ENCODE measurements around the gene CNTNAP2. TPM values are rescaled to one million over a fixed set of nuclear protein-coding genes. Genes with fewer than 3 reads are reported as not detected.

The CNTNAP2 gene
- total and polyA plus RNA-seq, 2 of the 8 experiments (the other 6 are each of a cell fraction or from before 2014, with no cell fraction given), result 27.9 to 71.0 TPM

GRCh38 chr7:147569116-147569913 is 1452.7 kb downstream of the CNTNAP2 start:
- ChIA-PET CTCF (ENCODE audit: partially characterized antibody) (no interaction called here), POLR2A (ENCODE audit: partially characterized antibody) (no interaction called here)
- Histone ChIP-seq H2BK15ac (ENCODE audit: low read length) (no peak overlapping the region), H3K27me3 (replicated peaks in 1 of 4; ENCODE audit: control insufficient read depth in 3 of 4, extremely low read depth in 1 of 4, insufficient read depth in 3 of 4, low read length in 3 of 4) (no peaks in the 10 kb centered on the region), H3K14ac (ENCODE audit: insufficient read length) (no peak overlapping the region), H2AK5ac (ENCODE audit: low read depth, low read length) (no peak overlapping the region), H4K91ac (replicated peaks; ENCODE audit: insufficient read length, low read length) (no peak overlapping the region), H4K20me1 (replicated peaks in 1 of 2; ENCODE audit: control insufficient read depth in 1 of 2, insufficient read depth in 2 of 2, low read length in 2 of 2) (no peaks in the 10 kb centered on the region), H3K4ac (replicated peaks; ENCODE audit: insufficient read length, low read depth, low read length) (no peak overlapping the region), H2BK12ac (ENCODE audit: low read depth, low read length) (no peak overlapping the region), H3K9ac (replicated peaks in 1 of 4; ENCODE audit: extremely low read depth in 1 of 4, low read depth in 3 of 4, low read length in 3 of 4) (no peak overlapping the region), H2AFZ (ENCODE audit: low read length) (no peak overlapping the region), H3K9me3 (ENCODE audit: insufficient read depth in 2 of 2, low read depth in 1 of 2, low read length in 1 of 2) (no peaks in the 10 kb centered on the region), H2BK20ac (ENCODE audit: low read length) (no peak overlapping the region), H3K23ac (ENCODE audit: insufficient read length) (no peak overlapping the region), H3K23me2 (ENCODE audit: low read depth, low read length) (no peaks in the 10 kb centered on the region), H3K4me2 (ENCODE audit: insufficient read depth in 1 of 2, low read depth in 2 of 2, low read length in 2 of 2) (no peak overlapping the region), H4K8ac (ENCODE audit: extremely low read depth, insufficient read depth, low read length) (no peak overlapping the region), H2BK5ac (ENCODE audit: low read depth, low read length) (no peak overlapping the region), H3K79me1 (ENCODE audit: low read depth, low read length) (no peaks in the 10 kb centered on the region), H3K4me3 (ENCODE audit: extremely low read depth in 1 of 4, insufficient read depth in 2 of 4, low read depth in 3 of 4, low read length in 4 of 4) (no peak overlapping the region), H3K4me1 (replicated peaks in 1 of 4; ENCODE audit: control insufficient read depth in 3 of 4, insufficient read depth in 4 of 4, low read length in 3 of 4) (no peaks in the 10 kb centered on the region), H2BK120ac (replicated peaks; ENCODE audit: low read depth, low read length) (no peak overlapping the region), H3K56ac (replicated peaks; ENCODE audit: insufficient read length, low read depth, low read length) (no peak overlapping the region), H3K36me3 (ENCODE audit: control insufficient read depth in 2 of 4, insufficient read depth in 4 of 4, low read length in 3 of 4) (no peaks in the 10 kb centered on the region), H3K79me2 (ENCODE audit: control insufficient read depth in 1 of 2, insufficient read depth in 2 of 2, low read length in 2 of 2) (no peaks in the 10 kb centered on the region), H3K27ac (ENCODE audit: low read depth, low read length) (no peak overlapping the region), H4K5ac (ENCODE audit: insufficient read length, low read depth, low read length) (no peak overlapping the region), H3K18ac (ENCODE audit: extremely low read depth, low read length) (no peak overlapping the region)
- no peak for FAIRE-seq
- DNase-seq (ENCODE audit: low read depth in 1 of 2, low spot score in 2 of 2), result no peak
- 79% methylated on average over 6 of the region's 6 CpGs; no CpG with 5 or more reads in 1 of the 2 experiments for WGBS, 2 experiments (ENCODE audit: extremely low coverage in 1 of 2, insufficient coverage in 1 of 2, insufficient read length in 1 of 2, insufficient replicate concordance in 2 of 2, low coverage in 1 of 2, low lambda C conversion rate in 2 of 2, missing lambda C conversion rate in 1 of 2)
- TF ChIP-seq CTBP2 (IDR thresholded peaks at IDR 0.05; ENCODE audit: borderline replicate concordance, insufficient read depth, insufficient read length, low read length) (no peak), USF2 (IDR thresholded peaks at IDR 0.05; ENCODE audit: low read length) (no peak), RBBP5 (IDR thresholded peaks at IDR 0.05; ENCODE audit: borderline replicate concordance, low read depth, low read length) (no peak), CBX5 (IDR thresholded peaks at IDR 0.05; ENCODE audit: low read depth, low read length) (no peak), POLR2AphosphoS5 (IDR thresholded peaks at IDR 0.05; ENCODE audit: low read depth, low read length) (no peak), E2F6 (IDR thresholded peaks at IDR 0.05) (no peak), CEBPB (IDR thresholded peaks at IDR 0.05; ENCODE audit: low read depth, low read length) (no peak), SP2 (IDR thresholded peaks at IDR 0.05; ENCODE audit: low read length) (no peak), EZH2 (IDR thresholded peaks at IDR 0.05; ENCODE audit: low read depth, low read length, severe bottlenecking) (no peak), SIRT6 (IDR thresholded peaks at IDR 0.05; ENCODE audit: low read length) (no peak), CHD1 (IDR thresholded peaks at IDR 0.05; ENCODE audit: low read depth, low read length) (no peak), SUZ12 (IDR thresholded peaks at IDR 0.05; ENCODE audit: low read length) (no peak)
